Midbrain (tissue), 1 donor: ENCODE measurements around the gene ARID3B.

Experiments used
- DNase-seq: peaks from one replicate; lab custom pipeline; 2025; lab: John Stamatoyannopoulos, UW

ARID3B gene

DNA sequence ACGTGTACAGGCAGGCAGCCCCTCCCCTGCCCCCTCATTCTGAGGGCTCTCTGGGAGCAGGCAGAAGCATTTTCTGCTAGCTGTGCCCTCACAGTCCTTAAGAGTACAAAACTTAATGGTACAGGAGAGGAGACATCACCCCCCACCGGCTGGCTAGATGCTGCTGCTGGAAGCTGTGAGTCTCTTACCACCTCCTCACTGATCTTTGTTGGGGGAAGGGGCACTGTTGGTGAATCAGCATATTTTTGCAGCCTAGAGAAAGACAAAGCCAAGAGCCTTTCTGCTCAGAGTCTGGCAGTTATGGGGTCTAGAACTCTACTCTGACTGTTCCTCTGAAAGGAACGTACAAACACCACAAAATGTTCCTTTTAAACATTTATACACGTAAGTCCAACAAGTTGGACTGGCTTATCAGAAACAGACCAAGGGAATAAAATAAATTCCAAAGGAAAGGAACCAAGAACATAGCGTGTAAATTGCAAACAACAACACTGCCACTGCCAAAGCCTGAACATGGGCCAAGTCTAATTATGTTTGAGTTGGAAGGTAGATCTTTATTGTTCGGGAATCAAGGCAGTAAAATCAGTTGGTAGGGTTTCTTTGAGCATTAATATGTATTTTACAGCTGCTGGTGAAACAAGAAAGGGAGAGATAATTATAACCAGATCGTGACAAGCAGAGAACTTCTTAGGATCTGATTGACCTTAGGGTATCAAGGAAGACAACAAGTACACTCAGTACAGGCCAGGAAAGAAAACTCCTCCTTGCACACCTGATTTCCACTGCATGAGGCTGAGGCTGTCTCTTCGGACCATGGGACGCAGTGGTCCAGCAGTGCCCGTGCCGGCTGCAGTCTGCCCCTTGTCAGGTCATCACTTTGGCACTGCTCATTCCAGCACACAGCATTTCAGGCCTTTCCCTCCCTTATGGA, 102.0 kb downstream of the ARID3B start:
- no peak for DNase-seq

DNA sequence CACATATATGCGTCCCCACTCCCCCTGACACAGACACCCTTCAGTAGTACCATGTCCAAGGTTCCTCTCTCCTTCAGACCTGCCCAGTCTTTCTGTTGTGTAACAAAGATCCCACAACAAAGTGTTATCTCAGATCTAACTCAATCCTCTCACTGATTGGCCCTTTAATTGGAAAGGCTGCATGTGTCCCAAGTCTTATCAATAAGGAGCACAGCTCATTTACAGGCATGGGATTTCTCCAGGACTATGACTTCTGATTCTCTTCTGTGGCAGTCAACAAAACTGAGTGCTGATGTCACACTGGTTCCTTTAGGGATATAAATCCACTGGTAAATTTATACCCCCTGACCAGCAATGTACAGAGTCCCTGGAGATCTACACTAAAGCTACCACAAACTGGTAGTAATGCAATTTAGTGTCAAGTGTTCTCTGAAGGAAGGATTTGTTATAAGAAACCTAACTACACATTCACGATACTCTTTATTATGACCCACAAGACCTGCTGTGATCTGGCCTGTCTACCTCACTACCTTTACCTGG, 102.7 kb downstream of the ARID3B start:
- no peak for DNase-seq

DNA sequence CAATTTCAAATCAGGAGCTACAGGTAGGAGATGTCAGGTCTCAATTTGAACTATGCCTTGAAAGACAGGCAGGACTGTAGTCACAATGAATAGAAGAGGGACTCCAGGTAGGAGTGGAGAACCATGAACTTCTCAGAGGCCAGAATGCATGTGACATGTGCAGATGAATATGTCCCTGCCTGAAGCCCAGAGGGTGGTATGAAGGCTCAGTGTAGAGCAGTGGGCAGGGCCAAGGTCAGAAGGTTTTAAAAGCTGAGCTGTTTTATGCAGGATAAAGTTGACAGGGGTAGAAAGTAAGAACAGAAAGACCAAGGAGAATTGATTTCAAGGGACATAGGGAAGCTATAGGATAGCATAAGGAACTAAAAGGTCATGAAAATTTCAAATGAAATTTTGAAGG, 105.5 kb downstream of the ARID3B start:
- no peak for DNase-seq
